NCI-H2107 (cell line): ENCODE results near the gene SEMA3G.

Experiments used
- DNase-seq: peaks from one replicate; lab custom pipeline; 2025; lab: John Stamatoyannopoulos, UW

Gene SEMA3G

DNA sequence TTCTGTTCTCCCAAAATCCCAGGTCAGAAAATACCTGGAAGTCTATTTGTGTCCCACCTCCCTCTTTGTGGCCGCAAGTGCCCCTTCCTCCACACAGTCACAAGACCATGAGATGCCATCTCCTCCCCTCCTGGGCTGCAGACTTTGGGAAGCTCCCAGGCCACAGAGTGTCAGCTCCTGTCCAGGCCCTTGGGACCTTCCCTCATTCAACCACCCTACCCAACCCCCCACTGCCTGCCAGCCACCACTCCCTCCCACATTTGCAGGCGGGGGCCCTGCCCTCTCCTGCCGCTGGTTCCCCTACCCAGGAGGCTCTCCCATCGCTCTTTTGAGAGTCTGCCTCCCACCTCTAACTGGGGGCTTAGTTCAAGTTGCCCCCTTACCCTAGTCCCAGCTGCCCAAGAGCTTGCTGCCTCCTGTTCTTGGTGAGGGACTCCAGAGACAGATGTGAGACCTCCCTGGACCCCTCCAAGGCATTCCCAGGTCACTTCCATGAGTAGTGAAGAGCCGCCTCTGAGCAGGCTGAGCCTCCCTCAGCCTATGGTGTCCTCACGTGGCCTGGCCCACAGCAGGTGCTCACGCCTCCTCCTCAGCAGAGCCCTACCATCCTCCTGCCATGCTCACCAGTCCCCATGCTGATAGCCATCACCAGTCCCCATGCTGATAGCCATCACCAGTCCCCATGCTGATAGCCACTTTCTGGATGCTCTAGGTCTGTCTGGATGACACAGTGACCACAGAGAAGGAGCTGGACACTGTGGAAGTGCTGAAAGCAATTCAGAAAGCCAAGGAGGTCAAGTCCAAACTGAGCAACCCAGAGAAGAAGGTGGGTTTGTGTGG lies 34.4 kb upstream of the SEMA3G start:
- no peak for DNase-seq

DNA sequence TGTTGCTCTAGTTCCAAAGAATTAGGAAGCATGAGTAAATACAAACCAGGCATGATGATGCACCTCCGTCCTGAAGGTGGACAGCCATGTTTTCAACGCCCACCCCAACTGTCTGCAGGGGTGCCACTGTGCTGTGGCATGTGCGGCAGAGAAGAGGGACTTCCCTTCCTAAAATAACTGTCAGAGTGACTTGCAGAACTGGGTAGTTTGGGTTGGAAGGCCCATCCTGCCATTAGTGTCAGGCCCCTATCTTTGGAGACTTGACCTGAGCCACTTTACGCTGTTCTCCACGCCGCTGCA lies 32.8 kb upstream of the SEMA3G start:
- no peak for DNase-seq

DNA sequence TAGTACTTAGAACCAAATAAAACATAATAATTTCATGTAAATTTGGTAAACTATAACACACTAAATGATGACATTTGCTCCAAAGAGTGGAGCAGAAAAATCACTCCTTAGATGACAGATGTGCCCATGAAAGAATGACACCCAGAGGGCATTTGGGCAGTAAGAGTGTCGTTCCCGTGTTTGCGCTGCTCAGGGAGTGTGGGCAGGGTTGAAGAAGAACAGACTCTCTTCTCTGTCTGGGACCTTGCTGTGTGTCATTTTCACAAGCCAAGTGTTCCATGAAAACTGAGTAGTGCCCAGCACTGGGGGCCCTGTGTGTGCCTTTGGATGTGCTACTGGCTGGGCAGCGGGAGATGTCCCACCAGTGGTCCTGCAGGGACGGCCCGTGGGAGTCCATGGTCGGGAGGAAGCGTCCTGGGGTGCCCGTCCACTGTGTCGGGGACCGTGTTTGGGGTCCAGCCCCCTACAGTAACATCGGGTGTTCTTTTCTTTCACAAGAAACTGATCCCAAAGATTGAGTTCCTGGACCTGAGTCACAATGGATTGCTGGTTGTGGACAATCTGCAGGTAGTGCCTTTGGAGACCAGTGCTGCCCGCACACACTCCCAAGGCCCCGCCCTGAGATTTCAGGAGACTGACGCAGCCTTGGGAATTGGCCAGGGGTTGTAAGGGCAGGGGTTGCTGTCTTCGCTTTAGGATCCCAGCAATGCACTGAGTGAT lies 32.3 kb upstream of the SEMA3G start:
- DNase-seq: no peak

DNA sequence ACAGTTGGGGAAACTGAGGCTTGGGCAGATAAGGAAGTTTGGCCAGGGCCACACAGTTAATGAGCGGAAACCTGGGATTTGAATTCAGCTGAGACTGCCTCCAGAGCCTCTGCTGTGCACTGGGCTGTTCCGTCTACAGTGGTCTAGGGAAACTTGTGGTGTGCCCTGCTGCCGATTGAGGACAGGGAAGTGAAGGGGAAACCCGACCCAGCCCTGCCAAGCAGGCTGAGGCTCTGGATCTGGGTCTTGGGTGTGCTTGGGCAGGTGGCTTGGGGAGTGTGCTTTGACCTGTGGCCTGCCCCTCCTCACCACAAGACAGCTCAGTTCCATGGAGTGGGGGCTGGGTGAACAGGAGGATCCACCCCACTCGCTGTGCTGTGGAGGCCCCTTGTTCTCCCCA lies 28.1 kb upstream of the SEMA3G start:
- DNase-seq: no peak

- no peak for DNase-seq
Observed at GRCh38 chr3:52472239-52473000, 27.5 kb upstream of the SEMA3G start.

DNA sequence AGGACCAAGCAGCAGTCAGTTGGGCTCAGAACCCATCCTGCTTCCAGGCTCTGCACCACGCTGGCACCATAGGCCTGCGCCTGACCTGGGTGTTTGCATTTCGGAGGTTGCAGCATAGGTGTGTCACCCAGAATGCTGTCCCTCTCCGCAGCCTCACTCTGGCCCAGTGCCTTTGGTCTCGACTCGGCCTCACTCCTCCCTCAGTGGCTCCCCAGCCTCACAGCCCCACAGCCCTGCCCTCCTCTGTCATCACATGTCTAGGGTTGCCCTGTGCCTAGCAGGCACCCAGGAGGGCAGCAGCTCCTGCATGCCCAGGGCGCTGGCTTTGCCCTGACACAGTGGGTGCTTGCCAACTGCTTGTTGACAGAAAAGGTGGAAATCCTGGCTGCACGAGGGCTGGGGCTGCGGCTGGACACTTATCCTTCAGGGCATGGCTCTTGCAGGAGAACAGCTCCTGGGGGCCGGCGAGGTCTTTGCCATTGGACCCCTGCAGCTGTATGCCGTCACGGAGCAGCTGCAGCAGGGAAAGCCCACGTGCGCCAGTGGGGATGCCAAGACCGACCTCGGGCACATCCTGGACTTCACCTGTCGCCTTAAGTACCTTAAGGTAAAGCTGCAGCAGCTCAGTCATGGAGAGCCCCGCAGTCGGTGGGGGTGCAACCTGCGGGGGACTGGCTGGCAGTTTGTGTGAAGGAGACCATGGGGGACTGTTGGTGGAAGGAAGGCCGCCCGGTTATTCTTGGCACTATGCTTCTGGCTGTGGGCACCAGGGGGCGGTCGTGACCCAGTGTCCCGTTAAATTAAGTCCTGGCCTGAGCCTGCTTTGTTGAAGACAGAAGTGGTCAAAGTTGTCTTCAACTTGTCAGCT lies 26.7 kb upstream of the SEMA3G start:
- DNase-seq: no peak

DNA sequence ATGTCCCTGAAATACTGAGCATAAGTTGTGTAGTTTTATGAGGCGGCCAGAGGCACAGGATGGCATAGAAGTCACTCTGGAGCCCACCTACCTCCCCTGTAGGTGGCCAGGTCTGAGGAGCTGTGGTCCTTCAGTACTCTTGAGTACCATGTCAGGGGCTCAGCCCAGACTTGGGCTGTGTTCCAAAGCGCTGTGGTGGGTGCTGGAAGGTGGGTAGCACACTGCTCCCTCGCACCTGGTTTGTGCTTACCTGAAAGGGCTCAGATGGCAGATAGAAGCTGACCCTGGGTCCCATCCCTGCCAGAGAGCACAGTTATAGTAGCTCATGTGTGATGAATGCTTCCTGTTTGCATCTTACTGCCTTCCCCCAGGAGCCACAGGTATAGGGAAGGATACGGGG lies 26.0 kb upstream of the SEMA3G start:
- DNase-seq: no peak

- DNase-seq: no peak
Observed at GRCh38 chr3:52469001-52469400, 24.1 kb upstream of the SEMA3G start.

DNA sequence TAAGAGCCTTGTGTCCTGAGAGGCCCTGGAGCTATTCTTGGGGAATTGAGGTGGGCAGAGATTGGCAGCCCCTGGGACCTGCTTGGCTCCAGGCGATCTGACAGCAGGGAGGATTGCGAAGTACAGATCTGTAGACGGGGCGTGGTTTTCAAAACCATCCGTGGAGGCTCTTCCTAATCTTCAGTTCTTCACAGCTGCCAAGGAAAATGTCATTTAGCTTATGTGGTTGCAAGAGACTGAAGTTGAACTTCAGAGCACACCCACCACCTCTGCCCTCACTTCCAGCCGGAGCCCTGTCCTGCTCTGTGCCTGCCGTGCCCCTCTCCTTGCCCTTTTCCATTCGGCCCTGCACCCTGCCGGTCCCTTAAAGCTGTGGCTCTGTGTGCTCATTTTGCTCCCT lies 23.4 kb upstream of the SEMA3G start:
- DNase-seq: no peak

- no peak for DNase-seq
Observed at GRCh38 chr3:52463416-52463815, 18.5 kb upstream of the SEMA3G start.

DNA sequence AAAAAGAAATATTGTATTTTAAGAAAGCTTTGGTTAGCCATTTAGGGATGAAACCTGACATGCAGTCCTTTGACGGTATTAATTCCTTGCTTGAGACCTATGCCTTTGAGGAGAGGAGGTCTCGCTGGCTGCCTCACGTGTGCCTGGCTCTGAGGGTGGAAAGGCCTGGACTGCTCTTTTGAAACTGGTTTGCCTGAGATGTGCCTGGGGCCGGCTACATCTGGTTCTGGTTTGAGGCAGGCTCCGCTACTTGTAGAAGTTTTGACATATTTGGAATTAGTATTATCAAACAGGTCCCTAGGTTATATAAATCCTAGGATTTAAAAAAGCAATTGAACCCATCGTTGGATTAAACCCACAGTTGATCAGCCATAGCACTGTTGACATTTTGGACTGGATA lies 17.0 kb upstream of the SEMA3G start:
- DNase-seq: no peak

- DNase-seq: no peak
Observed at GRCh38 chr3:52458770-52459545, 14.1 kb upstream of the SEMA3G start.

GRCh38 chr3:52458031-52458760 lies 13.3 kb upstream of the SEMA3G start:
- DNase-seq: no peak

- no peak for DNase-seq
Observed at GRCh38 chr3:52456800-52457183, 11.9 kb upstream of the SEMA3G start.

- no peak for DNase-seq
Observed at GRCh38 chr3:52456169-52456799, 11.4 kb upstream of the SEMA3G start.

DNA sequence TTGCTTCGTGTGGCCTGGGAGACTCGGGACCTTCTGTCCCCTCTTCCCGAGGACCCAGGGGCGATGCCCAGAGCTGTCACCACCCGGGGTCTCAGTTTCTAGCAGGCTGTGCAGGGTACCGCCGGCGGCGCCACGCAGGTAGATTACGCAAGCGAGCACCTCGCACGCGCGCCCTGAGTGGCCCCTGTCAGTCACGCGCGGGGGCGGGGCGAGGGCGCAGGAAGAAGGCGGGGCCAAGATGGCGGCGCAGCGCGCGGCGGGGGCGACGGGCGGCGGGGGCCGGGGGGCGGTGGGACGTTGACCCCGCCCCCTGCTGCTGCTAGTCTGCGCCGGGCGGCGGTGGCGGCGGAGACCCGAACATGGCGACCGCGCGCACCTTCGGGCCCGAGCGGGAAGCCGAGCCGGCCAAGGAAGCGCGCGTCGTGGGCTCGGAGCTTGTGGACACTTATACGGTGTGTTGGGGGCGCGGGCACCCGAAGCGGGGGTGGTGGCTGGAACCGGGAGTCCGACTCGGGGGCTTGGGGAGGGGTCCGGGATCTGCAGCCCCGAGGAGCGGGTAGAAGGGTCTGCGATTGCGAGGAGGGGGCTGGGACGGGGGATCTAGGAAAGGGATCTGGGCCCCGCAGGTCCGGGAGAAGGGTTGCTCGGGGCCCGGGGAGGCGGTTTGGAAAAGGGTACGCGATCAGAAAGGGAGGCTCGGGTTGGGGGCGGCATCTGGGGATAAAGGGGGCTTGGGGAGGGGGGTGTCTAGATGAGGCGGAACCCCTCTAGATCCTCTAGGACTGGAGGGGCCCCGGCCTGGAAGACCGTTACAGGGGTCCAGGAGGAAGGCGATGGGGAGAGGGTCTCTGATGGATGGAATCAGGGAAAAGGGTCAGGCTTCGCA lies 10.6 kb upstream of the SEMA3G start, which contains the start of gene NISCH:
NISCH (plus strand) TSS at position 322 of the 886 bp plus-strand sequence; CDS start at position 360, 38 bp downstream.
- peak; percentile 38 for DNase-seq

- no peak for DNase-seq
Observed at GRCh38 chr3:52454938-52455282, 10.0 kb upstream of the SEMA3G start.

DNA sequence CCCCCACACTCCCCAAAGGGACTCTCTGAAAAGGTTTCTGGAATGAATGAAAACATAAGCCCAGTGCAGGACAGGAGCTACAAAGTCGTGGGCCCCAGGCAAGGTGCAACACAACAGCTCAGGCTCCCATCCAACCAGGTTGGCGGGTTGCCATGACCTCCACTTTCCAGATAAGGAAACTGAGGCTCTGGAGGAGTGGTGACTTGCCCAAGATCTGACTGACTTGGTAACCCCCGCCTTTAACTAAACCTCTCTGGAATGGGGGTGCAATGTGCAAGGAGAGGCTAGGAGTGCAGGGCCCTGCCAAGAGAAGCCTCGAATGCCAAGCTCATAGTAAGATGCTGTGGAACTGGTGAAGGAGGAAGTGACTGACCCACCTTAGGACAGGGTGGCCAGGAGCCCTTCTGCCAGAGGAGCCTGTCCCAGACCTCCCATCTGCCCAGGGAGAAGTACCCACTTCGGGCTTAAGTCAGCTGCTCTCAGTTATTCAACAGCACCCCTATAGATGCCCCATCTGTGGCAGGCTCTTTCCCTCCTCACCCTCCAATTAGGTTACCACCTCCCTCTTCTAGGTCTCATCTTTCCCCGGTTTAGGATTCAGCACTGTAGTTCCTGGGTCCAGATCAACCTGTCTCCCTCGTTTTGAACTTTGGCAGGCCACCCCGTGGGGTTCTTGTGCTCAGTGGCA lies 9.5 kb upstream of the SEMA3G start:
- no peak for DNase-seq
